HG02885 (cell line): ENCODE results near the gene P2RX5.

ENCODE experiments used
- ATAC-seq: cut with Tn5 transposase; IDR thresholded peaks from one replicate; pipeline ENCODE4 v1.9.1; 2021; ENCODE audit warnings: mild to moderate bottlenecking; ENCODE audit not compliant: unreplicated experiment, poor library complexity

Gene P2RX5

GRCh38 chr17:3658784-3659449 lies 37.0 kb downstream of the P2RX5 start:
- no peak for ATAC-seq

- no peak for ATAC-seq
These were observed 37.8 kb downstream of the P2RX5 start for GRCh38 chr17:3657874-3658783.

GRCh38 chr17:3657588-3657869 lies 38.4 kb downstream of the P2RX5 start:
- ATAC-seq, result no peak

- ATAC-seq, result no peak
These were observed 39.0 kb downstream of the P2RX5 start for GRCh38 chr17:3656755-3657587.

GRCh38 chr17:3656353-3656752 lies 39.6 kb downstream of the P2RX5 start:
- no peak for ATAC-seq

- no peak for ATAC-seq
These were observed 40.2 kb downstream of the P2RX5 start for GRCh38 chr17:3655766-3656165.

- no peak for ATAC-seq
These were observed 48.0 kb downstream of the P2RX5 start for GRCh38 chr17:3647769-3648555.

- no peak for ATAC-seq
These were observed 48.7 kb downstream of the P2RX5 start for GRCh38 chr17:3647251-3647650.

GRCh38 chr17:3645310-3645709 lies 50.6 kb downstream of the P2RX5 start:
- ATAC-seq, result no peak

GRCh38 chr17:3643889-3644349 lies 52.0 kb downstream of the P2RX5 start:
- no peak for ATAC-seq

GRCh38 chr17:3641717-3642486 lies 54.1 kb downstream of the P2RX5 start:
- ATAC-seq, result no peak

- ATAC-seq, result no peak
These were observed 54.9 kb downstream of the P2RX5 start for GRCh38 chr17:3641014-3641413.

- no peak for ATAC-seq
These were observed 55.9 kb downstream of the P2RX5 start for GRCh38 chr17:3639981-3640596.

- ATAC-seq, result no peak
These were observed 59.0 kb downstream of the P2RX5 start for GRCh38 chr17:3636908-3637373.

- ATAC-seq, result peak; percentile 96
These were observed 59.6 kb downstream of the P2RX5 start, which contains the start of the genes CTNS and SHPK for GRCh38 chr17:3636154-3636907. Gene CTNS (plus strand): TSS chr17:3636760. CDS start chr17:3640207, 3,447 bp downstream. Gene SHPK (minus strand): TSS chr17:3636250. CDS start chr17:3636219, 31 bp downstream.

- ATAC-seq, result no peak
These were observed 60.3 kb downstream of the P2RX5 start for GRCh38 chr17:3635474-3636153.

GRCh38 chr17:3632287-3632686 lies 63.7 kb downstream of the P2RX5 start:
- ATAC-seq, result no peak
